ENCODE results near the gene CSAG1.
"Not testable (repeated sequence)": the region's sequence is repeated elsewhere in the genome, so short reads cannot be mapped to it uniquely, and the experiment has no call there.

The CSAG1 gene

DNA sequence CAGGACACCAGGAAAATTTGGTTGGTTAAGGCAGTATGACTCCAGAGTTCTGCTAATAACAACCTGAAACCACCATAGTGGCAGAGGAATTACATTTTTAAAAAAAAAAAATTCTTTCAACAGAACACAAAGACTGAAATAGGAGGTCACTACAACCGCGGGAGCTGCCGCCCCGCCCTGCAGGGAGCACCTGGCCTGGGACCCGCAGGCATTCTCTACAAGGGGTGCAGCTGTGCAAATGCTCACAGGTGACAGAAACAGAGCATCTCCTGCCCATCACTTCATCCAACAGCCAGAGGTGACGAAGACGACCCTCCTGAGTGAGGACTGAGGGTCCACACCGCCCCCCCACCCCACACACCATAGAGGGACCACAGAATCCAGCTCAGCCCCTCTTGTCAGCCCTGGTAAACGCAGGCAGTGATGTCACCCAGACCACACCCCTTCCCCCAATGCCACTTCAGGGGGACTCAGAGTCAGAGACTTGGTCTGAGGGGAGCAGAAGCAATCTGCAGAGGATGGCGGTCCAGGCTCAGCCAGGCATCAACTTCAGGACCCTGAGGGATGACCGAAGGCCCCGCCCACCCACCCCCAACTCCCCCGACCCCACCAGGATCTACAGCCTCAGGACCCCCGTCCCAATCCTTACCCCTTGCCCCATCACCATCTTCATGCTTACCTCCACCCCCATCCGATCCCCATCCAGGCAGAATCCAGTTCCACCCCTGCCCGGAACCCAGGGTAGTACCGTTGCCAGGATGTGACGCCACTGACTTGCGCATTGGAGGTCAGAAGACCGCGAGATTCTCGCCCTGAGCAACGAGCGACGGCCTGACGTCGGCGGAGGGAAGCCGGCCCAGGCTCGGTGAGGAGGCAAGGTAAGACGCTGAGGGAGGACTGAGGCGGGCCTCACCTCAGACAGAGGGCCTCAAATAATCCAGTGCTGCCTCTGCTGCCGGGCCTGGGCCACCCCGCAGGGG lies 35.3 kb downstream of the CSAG1 start, which contains the start of gene MAGEA3:
Gene MAGEA3 (plus strand): TSS at position 843 of the 980 bp plus-strand sequence. CDS start 2,039 bp downstream, outside the sequence.
- DNase-seq = not testable (repeated sequence)

DNA sequence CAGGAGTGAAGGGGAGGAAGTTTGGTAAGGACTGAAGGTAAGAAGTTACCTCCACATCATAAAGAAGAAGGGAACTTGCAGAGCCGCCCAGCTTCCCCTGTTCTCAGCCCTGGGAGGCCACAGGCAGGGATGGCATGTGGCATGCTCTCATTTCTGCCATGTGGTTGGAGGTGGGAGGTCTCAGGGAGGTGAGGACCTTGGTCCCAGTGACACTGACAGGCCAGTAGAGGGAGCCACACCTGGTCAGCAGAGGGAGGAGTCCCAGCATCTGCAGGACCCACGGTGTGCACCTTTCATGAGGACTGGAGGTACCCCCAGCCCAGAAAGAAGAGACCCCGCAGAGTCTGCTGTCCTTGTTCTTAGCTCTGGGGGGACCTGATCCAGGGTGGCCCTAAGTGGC lies 52.5 kb downstream of the CSAG1 start:
- not testable (repeated sequence) for DNase-seq
